Smooth muscle cell (in vitro differentiated cells): ENCODE results near the gene ELOVL7. TPM values are rescaled to one million over a fixed set of nuclear protein-coding genes. Genes with fewer than 3 reads are reported as not detected.

ENCODE experiments used
- DNase-seq: peaks from one replicate; lab custom pipeline; 2025; ENCODE audit not compliant: unreplicated experiment; lab: John Stamatoyannopoulos, UW
- H2AFZ ChIP-seq: fragments of 200-600 bp; sonication (generic); 2 replicates; pipeline ENCODE4 v1.6.0; 2016; ENCODE audit warnings: antibody characterized with exemption, low read depth, mild to moderate bottlenecking
- H3F3A ChIP-seq: fragments of 200-600 bp; sonication (generic); 2 replicates; pipeline ENCODE4 v1.6.0; 2017; ENCODE audit warnings: antibody characterized with exemption, low read depth
- H3K27ac ChIP-seq: fragments of 200-600 bp; sonication (generic); 2 replicates; pipeline ENCODE4 v1.5.1; 2016; ENCODE audit warnings: low read depth, mild to moderate bottlenecking
- H3K27me3 ChIP-seq: fragments of 200-600 bp; sonication (generic); 2 replicates; pipeline ENCODE4 v1.6.1; 2016; ENCODE audit warnings: low read depth, mild to moderate bottlenecking
- H3K36me3 ChIP-seq: fragments of 200-600 bp; sonication (generic); 2 replicates; pipeline ENCODE4 v1.5.1; 2016; ENCODE audit warnings: low read depth
- H3K4me1 ChIP-seq: fragments of 200-600 bp; sonication (generic); 2 replicates; pipeline ENCODE4 v1.5.1; 2016; ENCODE audit warnings: low read depth
- H3K4me2 ChIP-seq: fragments of 200-600 bp; sonication (generic); 2 replicates; pipeline ENCODE4 v1.6.0; 2016; ENCODE audit warnings: mild to moderate bottlenecking
- H3K4me3 ChIP-seq: fragments of 200-600 bp; sonication (generic); 2 replicates; pipeline ENCODE4 v1.5.1; 2016; ENCODE audit warnings: mild to moderate bottlenecking
- H3K79me2 ChIP-seq: fragments of 200-600 bp; sonication (generic); 2 replicates; pipeline ENCODE4 v1.6.0; 2016; ENCODE audit warnings: low read depth, mild to moderate bottlenecking
- H3K9ac ChIP-seq: fragments of 200-600 bp; sonication (generic); 2 replicates; pipeline ENCODE4 v1.6.0; 2016; ENCODE audit warnings: low read depth
- H3K9me3 ChIP-seq: fragments of 200-600 bp; sonication (generic); replicated peaks from 2 replicates; pipeline ENCODE4 v1.5.1; 2016; ENCODE audit warnings: low read depth
- H4K20me1 ChIP-seq: fragments of 200-600 bp; sonication (generic); 2 replicates; pipeline ENCODE4 v1.6.0; 2016; ENCODE audit warnings: low read depth
- WGBS: methylation state at CpG from one replicate; pipeline ENCODE4 v1.1.7; 2016; ENCODE audit warnings: low lambda C conversion rate; 5-methylcytosine and 5-hydroxymethylcytosine counted together
- polyA plus RNA-seq: library from polyadenylated mRNA; unstranded; fragments of >200 nt; fragmentation: Nextera tagmentation; extraction: Ambion mirVana; gene quantifications from 2 replicates; pipeline ENCODE4 v1.2.1, GENCODE V29; 2016
- total RNA-seq: library from RNA; depleted of rRNA; stranded (reverse); fragments of >200 nt; gene quantifications from 2 replicates; pipeline ENCODE4 v1.2.3, GENCODE V29; 2014
- TF ChIP-seq, protein P1 (sequence below): fragments of 200-600 bp; sonication (generic); IDR thresholded peaks from 2 replicates; pipeline ENCODE4 v1.5.1; 2017; ENCODE audit warnings: borderline replicate concordance, mild to moderate bottlenecking, antibody characterized with exemption; ENCODE audit not compliant: insufficient read depth, poor library complexity, severe bottlenecking

ELOVL7 gene
- total and polyA plus RNA-seq, 2 experiments from 2014 or later, result 1.0 to 5.0 TPM

DNA sequence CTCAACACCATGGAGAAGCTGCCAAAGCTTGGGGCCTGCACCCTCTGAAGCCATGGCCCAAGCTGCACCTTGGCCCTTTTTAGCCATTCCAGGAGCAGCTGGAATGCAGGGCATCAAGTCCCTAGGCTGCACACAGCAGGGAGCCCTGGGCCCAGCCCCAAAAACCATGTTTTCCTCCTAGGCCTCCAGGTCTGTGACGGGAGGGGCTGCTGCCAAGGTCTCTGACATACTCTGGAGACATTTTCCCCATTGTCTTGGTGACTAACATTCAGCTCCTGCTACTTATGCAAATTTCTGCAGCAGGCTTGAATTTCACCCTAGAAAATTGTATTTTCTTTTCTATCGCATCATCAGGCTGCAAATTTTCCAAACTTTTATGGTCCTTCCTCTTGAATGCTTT lies 64.6 kb downstream of the ELOVL7 start:
- Histone ChIP-seq H3K79me2 (no peaks in the 10 kb centered on the region), H3K9me3 (no peaks in the 10 kb centered on the region), H3K36me3 (no peaks in the 10 kb centered on the region), H3K27me3 (no peaks in the 10 kb centered on the region), H3K4me3 (no peak overlapping the region), H2AFZ (no peak overlapping the region), H3K27ac (no peak overlapping the region), H3K4me1 (no peaks in the 10 kb centered on the region), H3K9ac (no peak overlapping the region), H4K20me1 (no peaks in the 10 kb centered on the region), H3F3A (no peaks in the 10 kb centered on the region), H3K4me2 (no peak overlapping the region)
- TF ChIP-seq, protein P1, sequence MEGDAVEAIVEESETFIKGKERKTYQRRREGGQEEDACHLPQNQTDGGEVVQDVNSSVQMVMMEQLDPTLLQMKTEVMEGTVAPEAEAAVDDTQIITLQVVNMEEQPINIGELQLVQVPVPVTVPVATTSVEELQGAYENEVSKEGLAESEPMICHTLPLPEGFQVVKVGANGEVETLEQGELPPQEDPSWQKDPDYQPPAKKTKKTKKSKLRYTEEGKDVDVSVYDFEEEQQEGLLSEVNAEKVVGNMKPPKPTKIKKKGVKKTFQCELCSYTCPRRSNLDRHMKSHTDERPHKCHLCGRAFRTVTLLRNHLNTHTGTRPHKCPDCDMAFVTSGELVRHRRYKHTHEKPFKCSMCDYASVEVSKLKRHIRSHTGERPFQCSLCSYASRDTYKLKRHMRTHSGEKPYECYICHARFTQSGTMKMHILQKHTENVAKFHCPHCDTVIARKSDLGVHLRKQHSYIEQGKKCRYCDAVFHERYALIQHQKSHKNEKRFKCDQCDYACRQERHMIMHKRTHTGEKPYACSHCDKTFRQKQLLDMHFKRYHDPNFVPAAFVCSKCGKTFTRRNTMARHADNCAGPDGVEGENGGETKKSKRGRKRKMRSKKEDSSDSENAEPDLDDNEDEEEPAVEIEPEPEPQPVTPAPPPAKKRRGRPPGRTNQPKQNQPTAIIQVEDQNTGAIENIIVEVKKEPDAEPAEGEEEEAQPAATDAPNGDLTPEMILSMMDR, result no peak
- no peak for DNase-seq
- WGBS, result 85% methylated on average over 2 of the region's 2 CpGs

DNA sequence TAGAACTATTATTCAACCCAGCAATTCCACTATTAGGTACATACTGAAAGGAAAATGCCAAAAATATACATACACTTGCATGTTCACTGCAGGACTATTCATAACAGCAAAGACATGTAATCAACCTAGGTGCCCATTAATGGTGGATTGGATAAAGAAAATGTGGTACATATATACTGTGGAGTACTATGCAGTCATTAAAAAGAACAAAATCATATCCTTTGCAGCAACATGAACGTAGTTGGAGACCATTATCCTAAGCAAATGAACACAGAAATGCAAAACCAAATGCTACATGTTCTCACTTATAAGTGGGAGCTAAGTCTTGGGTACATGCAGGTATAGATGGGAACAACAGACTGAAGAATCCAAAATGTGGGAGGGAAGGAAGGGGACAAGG lies 67.7 kb downstream of the ELOVL7 start:
- Histone ChIP-seq H3K27ac (no peak overlapping the region), H3K4me3 (no peak overlapping the region), H3F3A (no peaks in the 10 kb centered on the region), H3K36me3 (no peaks in the 10 kb centered on the region), H3K27me3 (no peaks in the 10 kb centered on the region), H3K9me3 (no peaks in the 10 kb centered on the region), H3K4me2 (no peak overlapping the region), H3K9ac (no peak overlapping the region), H3K4me1 (no peaks in the 10 kb centered on the region), H4K20me1 (no peaks in the 10 kb centered on the region), H3K79me2 (no peaks in the 10 kb centered on the region), H2AFZ (no peak overlapping the region)
- no peak for DNase-seq
- TF ChIP-seq, protein P1, result no peak
- WGBS, result 77% methylated on average over 1 of the region's 1 CpG

DNA sequence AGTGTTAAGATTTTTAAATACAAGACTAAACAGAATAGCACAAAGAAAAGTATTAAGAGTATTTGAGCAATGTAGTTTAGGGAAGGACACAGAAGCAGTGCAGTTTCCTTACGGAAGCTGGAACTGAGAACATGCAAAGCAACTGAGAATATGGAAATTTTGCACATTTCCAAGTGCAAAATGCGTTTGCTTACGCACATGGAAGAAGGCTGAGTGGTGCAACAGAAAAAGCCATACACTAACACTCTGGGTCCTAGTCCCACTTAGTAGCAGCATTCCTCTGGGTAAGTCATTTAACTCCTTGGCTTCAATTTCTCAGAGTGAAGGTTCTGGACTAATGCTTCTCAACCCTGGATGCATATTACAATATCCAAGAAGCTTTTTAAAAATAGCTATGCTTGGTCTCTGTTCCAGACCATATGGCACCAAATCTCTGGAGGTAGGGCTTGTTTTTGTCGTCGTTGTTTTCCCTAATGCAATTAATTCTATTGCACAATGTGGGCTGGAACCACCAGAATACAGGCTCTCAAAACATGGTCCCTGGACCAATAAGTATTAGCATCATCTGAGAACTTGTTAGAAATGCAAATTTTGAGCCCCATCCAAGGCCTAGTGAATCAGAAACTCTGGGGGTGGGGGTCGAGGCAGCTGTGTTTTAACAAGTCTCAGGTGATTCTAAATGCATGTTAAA lies 78.9 kb downstream of the ELOVL7 start:
- TF ChIP-seq, protein P1, result no peak

GRCh38 chr5:60763061-60763460 lies 81.0 kb downstream of the ELOVL7 start:
- TF ChIP-seq, protein P1, result no peak
- Histone ChIP-seq H2AFZ (no peak overlapping the region), H3K27me3 (no peaks in the 10 kb centered on the region), H3F3A (no peaks in the 10 kb centered on the region), H3K4me2 (no peak overlapping the region), H3K4me1 (no peaks in the 10 kb centered on the region), H3K79me2 (no peaks in the 10 kb centered on the region), H3K9ac (no peak overlapping the region), H3K36me3 (no peaks in the 10 kb centered on the region), H3K4me3 (no peak overlapping the region), H3K9me3 (no peaks in the 10 kb centered on the region), H3K27ac (no peak overlapping the region), H4K20me1 (no peaks in the 10 kb centered on the region)
- no peak for DNase-seq
- 82% methylated on average over 3 of the region's 3 CpGs for WGBS

More for the DNA sequence above, 78.9 kb downstream of the ELOVL7 start:
- no peaks in the 10 kb centered on the region for H3K79me2 ChIP-seq
- H3K4me2 ChIP-seq, result no peak overlapping the region
- no peak overlapping the region for H2AFZ ChIP-seq
- no peak overlapping the region for H3K4me3 ChIP-seq
- no peaks in the 10 kb centered on the region for H3F3A ChIP-seq
- WGBS, result 88% methylated on average over 6 of the region's 6 CpGs
- no peaks in the 10 kb centered on the region for H4K20me1 ChIP-seq
- DNase-seq, result no peak
- H3K4me1 ChIP-seq, result no peaks in the 10 kb centered on the region
- H3K36me3 ChIP-seq, result no peaks in the 10 kb centered on the region
- no peaks in the 10 kb centered on the region for H3K9me3 ChIP-seq
- H3K27ac ChIP-seq, result no peak overlapping the region
- H3K27me3 ChIP-seq, result no peaks in the 10 kb centered on the region
- H3K9ac ChIP-seq, result no peak overlapping the region
